HepG2 (cell line): ENCODE measurements around the gene LRRC25. TPM values are rescaled to one million over a fixed set of nuclear protein-coding genes. Genes with fewer than 3 reads are reported as not detected.

Experiments used
- HMG20A ChIP-seq: IDR thresholded peaks from 2 replicates; pipeline ENCODE4 v1.6.1; 2016; ENCODE audit warnings: borderline replicate concordance
- KAT8 ChIP-seq: IDR thresholded peaks from 2 replicates; pipeline ENCODE4 v1.6.1; 2016; ENCODE audit warnings: missing genetic modification reagents, missing compliant biosample characterization
- NAIF1 ChIP-seq: sonication (generic); formaldehyde crosslinking; IDR thresholded peaks from 2 replicates; pipeline ENCODE4 v1.5.0; 2020; ENCODE audit warnings: mild to moderate bottlenecking, missing genetic modification reagents, borderline replicate concordance
- PAF1 ChIP-seq: IDR thresholded peaks from 2 replicates; pipeline ENCODE4 v1.6.1; 2016; ENCODE audit warnings: missing genetic modification reagents, missing compliant biosample characterization
- PHF5A ChIP-seq: IDR thresholded peaks from one replicate; pipeline ENCODE4 v1.6.1; 2018; ENCODE audit warnings: low read depth, missing genetic modification reagents; ENCODE audit not compliant: unreplicated experiment
- RBM39 ChIP-seq: fragments of 200-400 bp; formaldehyde crosslinking; IDR thresholded peaks from one replicate; pipeline ENCODE4 v1.6.1; 2018; ENCODE audit warnings: antibody characterized with exemption, mild to moderate bottlenecking, low read depth, low read length; ENCODE audit not compliant: poor library complexity, severe bottlenecking
- SKI ChIP-seq: fragments of 450-650 bp; IDR thresholded peaks from one replicate; pipeline ENCODE4 v1.6.1; 2018; ENCODE audit warnings: mild to moderate bottlenecking; ENCODE audit not compliant: partially characterized antibody
- SOX6 ChIP-seq, 2 experiments: fragments of 450-650 bp in 1 of 2; sonication (generic) in 1 of 2; formaldehyde crosslinking in 1 of 2; IDR thresholded peaks; 2 replicates each; pipeline versions ENCODE4 v1.4.0 to v1.6.1; 2017 to 2020; ENCODE audit warnings: antibody characterized with exemption in 1 of 2, mild to moderate bottlenecking in 1 of 2, missing genetic modification reagents in 1 of 2
- TEAD2 ChIP-seq: sonication (generic); formaldehyde crosslinking; IDR thresholded peaks from 2 replicates; pipeline ENCODE4 v1.9.0; 2021; ENCODE audit warnings: missing genetic modification reagents
- TOE1 ChIP-seq: sonication (generic); formaldehyde crosslinking; IDR thresholded peaks from 2 replicates; pipeline ENCODE4 v1.4.0; 2020; ENCODE audit warnings: mild to moderate bottlenecking, missing genetic modification reagents
- ZNF142 ChIP-seq: sonication (generic); formaldehyde crosslinking; IDR thresholded peaks from 2 replicates; pipeline ENCODE4 v1.4.0; 2020; ENCODE audit warnings: missing genetic modification reagents
- ZNF44 ChIP-seq: sonication (generic); formaldehyde crosslinking; IDR thresholded peaks from 2 replicates; pipeline ENCODE4 v1.5.1; 2020; ENCODE audit warnings: mild to moderate bottlenecking, missing genetic modification reagents
- ZNF484 ChIP-seq: sonication (generic); formaldehyde crosslinking; IDR thresholded peaks from 2 replicates; pipeline ENCODE4 v1.5.1; 2020; ENCODE audit warnings: mild to moderate bottlenecking, low read depth, missing genetic modification reagents, borderline replicate concordance
- ZNF609 ChIP-seq: sonication (generic); formaldehyde crosslinking; IDR thresholded peaks from 2 replicates; pipeline ENCODE4 v1.4.0; 2020; ENCODE audit warnings: mild to moderate bottlenecking, missing genetic modification reagents, borderline replicate concordance
- polyA plus RNA-seq, 8 experiments: library from polyadenylated mRNA; depleted of rRNA in 3 of 8; stranded (reverse) in 7 of 8; unstranded in 1 of 8; fragments of >200 nt; fragmentation: Illumina TruSeq in 4 of 8; extraction: Trizol in 4 of 8; gene quantifications; 2 replicates each; pipeline versions ENCODE4 v1.2.1 to v1.2.3, GENCODE V29; 2011 to 2016; ENCODE audit warnings: low read depth in 4 of 8, missing spikeins in 1 of 8, mixed read lengths in 1 of 8; ENCODE audit not compliant: insufficient read depth in 1 of 8
- total RNA-seq, 5 experiments: library from RNA; depleted of rRNA; stranded (reverse); fragments of >200 nt; fragmentation: Illumina TruSeq; extraction: Trizol; gene quantifications; 2 replicates each; pipeline ENCODE4 v1.2.3, GENCODE V29; 2016; ENCODE audit warnings: low read depth in 1 of 5
- TF ChIP-seq, protein P1 (sequence below): sonication (generic); formaldehyde crosslinking; IDR thresholded peaks from 2 replicates; pipeline ENCODE4 v1.8.0; 2022; ENCODE audit warnings: mild to moderate bottlenecking, missing genetic modification reagents, moderate library complexity

The LRRC25 gene
- total and polyA plus RNA-seq, 2 of the 13 experiments (the other 11 are each of a cell fraction or from before 2014, with no cell fraction given), result 0.13 to 0.53 TPM

- peak; percentile 52; the same call in 1 of the 2 replicates for TF ChIP-seq ZNF142
- no peak for TF ChIP-seq TEAD2
- TF ChIP-seq RBM39, result no peak
- TF ChIP-seq, protein P1, sequence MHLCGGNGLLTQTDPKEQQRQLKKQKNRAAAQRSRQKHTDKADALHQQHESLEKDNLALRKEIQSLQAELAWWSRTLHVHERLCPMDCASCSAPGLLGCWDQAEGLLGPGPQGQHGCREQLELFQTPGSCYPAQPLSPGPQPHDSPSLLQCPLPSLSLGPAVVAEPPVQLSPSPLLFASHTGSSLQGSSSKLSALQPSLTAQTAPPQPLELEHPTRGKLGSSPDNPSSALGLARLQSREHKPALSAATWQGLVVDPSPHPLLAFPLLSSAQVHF (CRISPR knock-in tag), result no peak; the same call in 1 of the 2 replicates
- TF ChIP-seq ZNF44 (CRISPR knock-in tag), result no peak; the same call in 1 of the 2 replicates
- TF ChIP-seq KAT8 (CRISPR knock-in tag), result peak; percentile 82
- TF ChIP-seq TOE1 (CRISPR knock-in tag), result peak; percentile 92
- TF ChIP-seq ZNF609 (CRISPR knock-in tag), result peak; percentile 97
- no peak for TF ChIP-seq ZNF484 (CRISPR knock-in tag)
- peak; percentile 77 for TF ChIP-seq SKI
- peak; percentile 74; the same call in 1 of the 2 replicates for TF ChIP-seq NAIF1 (CRISPR knock-in tag)
- TF ChIP-seq HMG20A (CRISPR knock-in tag), result peak; percentile 90; the same call in 1 of the 2 replicates
- no peak for TF ChIP-seq SOX6 (IDR thresholded peaks at IDR 0.05)
- TF ChIP-seq SOX6 (CRISPR knock-in tag; IDR thresholded peaks at IDR 0.05), result peak; percentile 100
- peak; percentile 72 for TF ChIP-seq PHF5A (CRISPR knock-in tag)
- TF ChIP-seq PAF1 (CRISPR knock-in tag), result no peak
Measured at GRCh38 chr19:18379803-18380747, 17.3 kb downstream of the LRRC25 start (continued).
